GM15510 (cell line): ENCODE results near the gene PPP4R4.

Experiments used
- POLR2A ChIP-seq: IDR thresholded peaks from 3 replicates; pipeline ENCODE4 v1.6.1; 2011; ENCODE audit warnings: borderline replicate concordance; ENCODE audit not compliant: insufficient read length; ENCODE audit errors: extremely low read depth

PPP4R4 gene, protein sequence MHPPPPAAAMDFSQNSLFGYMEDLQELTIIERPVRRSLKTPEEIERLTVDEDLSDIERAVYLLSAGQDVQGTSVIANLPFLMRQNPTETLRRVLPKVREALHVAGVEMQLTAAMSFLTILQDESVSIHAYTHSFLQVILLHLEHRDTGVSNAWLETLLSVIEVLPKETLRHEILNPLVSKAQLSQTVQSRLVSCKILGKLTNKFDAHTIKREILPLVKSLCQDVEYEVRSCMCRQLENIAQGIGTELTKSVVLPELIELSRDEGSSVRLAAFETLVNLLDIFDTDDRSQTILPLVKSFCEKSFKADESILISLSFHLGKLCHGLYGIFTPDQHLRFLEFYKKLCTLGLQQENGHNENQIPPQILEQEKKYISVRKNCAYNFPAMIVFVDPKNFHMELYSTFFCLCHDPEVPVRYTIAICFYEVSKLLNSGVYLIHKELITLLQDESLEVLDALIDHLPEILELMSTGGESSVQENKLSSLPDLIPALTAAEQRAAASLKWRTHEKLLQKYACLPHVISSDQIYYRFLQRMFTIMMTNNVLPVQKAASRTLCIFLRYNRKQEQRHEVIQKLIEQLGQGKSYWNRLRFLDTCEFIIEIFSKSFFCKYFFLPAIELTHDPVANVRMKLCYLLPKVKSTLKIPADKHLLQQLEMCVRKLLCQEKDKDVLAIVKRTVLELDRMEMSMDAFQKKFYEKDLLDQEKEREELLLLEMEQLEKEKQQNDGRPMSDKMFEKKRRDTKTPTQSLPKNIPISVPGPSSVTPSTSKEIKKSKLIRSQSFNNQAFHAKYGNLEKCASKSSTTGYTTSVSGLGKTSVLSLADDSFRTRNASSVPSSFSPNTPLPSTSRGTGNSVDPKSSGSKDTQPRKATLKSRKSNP

DNA sequence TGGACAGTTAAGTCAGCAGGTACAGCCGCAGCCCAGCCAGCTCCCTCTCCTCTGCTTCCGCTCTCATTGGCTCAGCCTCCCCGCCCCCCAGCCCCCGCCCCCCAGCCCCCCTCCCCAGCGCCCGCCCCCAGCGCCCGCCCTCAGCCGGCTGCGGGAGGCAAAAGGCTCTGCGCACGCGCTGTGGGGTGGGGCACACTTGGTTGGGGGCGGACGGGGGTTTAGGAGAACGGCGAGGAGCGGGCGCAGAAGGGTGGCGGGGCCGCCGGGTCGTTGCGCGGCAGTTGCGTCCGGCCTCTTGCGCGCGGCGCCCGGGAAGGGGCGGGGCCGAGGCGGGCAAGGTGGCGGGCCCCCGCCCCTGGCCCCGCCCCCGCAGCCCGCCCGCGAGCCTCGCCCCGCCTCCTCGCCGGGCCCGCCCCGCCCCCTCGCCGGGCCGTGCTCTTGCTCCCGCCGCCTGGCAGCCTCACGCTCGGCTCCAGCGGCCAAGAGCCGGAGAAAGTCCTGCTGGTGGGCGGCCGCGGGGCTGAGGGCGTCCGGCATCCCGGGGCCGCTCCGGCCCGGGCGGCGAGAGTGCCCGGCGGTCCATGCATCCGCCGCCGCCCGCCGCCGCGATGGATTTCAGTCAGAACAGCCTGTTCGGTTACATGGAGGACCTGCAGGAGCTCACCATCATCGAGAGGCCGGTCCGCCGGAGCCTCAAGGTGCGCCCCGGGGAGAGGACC is at the start of gene PPP4R4:
Gene PPP4R4 (plus strand): TSS at position 438 of the 719 bp plus-strand sequence. CDS start 144 bp downstream, at position 582.
- no peak for TF ChIP-seq POLR2A

DNA sequence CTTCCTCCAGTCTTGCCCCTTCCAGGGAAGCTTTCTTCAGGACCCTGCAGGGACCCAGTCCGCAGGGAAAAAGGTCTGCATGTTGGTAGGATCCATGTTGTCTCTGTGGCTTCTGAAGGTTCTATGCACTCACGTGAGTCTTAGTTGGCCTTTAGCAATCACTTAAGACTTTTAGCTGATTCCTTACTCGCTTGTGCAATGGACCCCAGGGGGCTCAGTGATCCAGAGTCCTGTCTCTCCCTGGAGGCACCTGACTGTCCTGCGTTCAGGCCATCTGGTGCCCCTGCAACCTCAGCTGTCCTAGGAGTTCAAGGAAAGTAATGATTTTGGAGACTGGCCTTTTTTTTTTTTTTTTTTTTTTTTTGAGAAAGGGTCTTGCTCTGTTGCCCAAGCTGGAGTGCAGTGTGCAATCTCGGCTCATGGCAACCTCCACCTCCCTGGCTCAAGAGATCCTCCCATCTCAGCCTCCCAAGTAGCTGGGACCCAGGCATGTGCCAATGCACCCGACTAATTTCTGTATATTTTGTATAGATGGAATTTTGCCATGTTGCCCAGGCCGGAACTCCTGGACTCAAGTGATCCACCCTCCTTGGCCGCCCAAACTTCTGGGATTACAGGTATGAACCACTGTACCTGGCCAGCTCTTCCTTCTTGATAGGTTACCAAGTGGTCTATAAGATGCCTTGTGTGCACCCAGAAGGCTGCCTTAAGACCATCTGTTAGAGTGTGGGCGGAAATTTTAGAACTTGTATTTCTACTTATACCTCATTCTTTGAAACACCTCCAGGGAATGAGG is 49.3 kb upstream of the PPP4R4 start:
- no peak for TF ChIP-seq POLR2A

DNA sequence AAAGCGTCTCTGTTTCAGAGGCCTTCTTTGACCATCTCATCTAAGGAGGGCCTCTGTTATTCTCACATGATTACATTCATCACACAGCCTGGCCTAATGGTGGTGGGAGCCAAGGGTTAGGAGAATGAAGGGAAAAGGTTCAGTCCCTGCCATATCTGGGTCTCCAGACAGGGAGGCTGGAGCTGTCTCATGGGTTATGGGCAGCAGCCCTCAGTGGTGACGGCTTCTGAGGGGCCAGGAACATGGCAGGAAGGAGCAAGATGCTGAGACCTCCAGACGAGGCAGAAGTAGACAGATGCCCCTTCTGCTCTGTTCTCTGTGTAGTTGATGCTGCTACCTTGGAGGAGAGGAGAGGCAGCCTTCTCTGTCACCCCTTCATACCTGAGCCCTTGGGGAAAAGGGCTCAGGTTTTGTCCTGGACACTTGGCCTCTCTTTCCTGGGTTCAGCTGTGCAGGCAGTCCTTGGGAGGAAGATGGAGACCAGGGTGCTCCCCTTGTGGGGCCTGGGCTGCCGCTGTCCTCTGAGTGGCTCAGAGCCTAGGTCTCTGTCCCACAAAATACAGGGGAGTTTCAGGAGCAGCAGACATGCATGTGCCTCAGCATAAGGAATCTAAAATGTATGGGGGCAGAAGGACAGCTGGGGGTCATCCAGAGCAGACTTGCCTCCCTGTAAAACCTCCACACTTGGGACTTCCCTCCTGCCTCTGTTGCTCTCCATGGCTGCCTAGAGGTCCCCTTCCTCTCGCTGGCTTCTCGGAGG is 48.3 kb upstream of the PPP4R4 start:
- no peak for TF ChIP-seq POLR2A

DNA sequence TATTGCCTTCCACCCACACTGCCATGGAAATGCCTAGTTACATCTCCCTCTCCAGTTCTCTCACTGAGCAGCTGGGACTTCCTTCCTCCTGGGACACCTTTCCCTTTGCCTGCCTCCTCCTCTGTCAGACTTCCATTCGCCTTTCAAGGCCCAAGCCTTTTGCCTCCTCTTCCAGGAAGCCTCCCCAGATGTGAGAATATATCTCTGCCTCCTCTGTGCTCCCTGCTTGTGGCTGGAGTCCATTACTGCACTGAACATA is 47.8 kb upstream of the PPP4R4 start:
- TF ChIP-seq POLR2A, result no peak

DNA sequence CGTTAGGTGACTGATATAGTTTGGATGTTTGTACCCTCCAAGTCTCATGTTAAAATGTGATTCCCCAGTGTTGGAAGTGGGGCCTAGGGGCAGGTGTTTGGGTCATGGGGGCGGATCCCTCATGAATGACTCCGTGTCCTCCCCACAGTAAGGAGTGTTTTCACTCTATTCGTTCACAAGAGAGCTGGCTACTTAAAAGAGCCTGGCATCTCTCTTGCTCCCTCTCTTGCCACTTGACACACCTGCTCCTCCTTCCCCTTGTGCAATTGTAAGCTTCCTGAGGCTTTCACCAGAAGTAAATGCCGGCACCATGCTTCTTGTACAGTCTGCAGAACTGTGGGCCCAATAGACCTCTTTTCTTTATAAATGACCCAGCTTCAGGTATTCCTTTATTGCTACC is 47.3 kb upstream of the PPP4R4 start:
- no peak for TF ChIP-seq POLR2A

DNA sequence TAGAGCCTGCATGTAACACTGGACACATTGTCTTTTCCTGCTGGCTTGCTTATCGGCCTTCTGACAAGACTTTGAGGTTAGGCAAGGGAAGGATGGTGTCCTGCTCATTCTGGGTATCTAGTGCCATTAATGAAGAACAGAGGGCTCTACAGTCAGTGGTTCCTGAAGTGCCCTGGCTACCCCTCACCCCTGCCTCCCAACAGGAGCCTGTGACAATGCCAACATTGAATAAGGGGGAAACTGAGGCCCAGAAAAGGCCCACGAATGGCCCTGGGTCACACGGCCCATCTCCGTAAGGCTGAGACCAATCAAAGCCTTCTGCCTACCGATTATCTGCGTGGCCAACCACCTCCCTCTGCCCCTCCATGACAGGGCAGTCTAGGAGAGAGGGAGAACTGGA is 46.8 kb upstream of the PPP4R4 start:
- no peak for TF ChIP-seq POLR2A

DNA sequence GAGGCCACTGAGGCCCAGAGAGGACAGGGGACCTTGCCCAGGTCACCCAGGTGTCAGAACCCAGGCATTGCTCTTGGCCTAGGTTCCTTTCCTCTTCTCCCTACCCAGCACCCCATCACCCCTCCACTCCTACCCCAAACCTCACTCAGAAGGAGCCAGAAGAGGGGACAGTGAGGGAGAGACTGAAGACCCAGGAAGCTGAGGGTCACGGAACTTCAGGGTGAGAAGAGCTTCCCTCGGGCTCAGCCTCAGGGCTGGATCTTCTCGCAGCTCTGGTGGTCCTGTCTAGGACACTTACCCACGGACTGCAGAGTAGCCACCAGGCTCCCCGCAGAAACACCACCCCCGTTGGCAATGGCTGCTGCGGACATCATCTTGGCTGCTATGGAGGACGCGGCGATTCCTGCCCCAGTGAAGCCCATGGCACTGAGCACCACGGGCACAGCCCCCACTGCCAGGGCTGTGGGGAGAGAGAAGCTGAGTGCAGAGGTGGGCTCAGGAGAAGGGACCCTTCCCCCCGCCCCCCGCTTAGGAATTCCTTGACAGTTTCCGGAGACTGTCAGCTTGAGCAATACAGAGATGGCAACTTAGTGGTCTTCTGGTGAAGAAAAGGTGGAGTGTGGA is 45.8 kb upstream of the PPP4R4 start:
- TF ChIP-seq POLR2A, result no peak

DNA sequence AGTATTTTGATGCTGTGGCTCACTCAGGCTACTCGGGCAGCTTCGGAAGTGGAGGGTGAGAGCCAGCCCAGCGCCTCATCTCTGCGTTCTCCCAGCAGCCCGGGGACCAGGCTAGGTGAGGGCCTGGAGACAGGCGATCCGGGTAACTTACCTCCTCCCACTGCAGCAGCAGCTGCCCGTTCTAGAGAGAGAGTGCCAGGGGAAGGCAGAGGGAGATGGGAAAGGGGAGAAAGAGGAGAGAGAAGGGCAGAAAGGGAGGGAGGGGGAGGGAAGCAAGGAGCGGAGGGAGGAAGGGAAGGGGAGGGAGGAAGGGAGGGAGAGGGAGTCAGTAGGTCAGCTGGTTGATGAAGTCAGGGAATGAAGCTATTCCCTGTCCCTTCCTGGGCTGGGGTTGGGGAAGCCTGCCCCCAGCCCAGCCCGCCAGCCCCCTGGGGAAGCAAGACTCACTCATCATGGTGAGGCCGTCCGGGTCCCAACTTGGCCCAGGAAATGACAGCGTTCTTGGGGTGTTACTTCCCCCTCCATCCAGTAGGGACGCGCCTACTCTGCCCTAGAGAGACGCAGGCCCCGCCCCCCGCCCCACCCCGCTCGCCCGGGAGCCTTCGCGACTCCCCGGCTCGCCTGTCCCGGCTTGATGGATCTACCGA is 44.9 kb upstream of the PPP4R4 start, which contains the start of gene IFI27L2:
Gene IFI27L2 (minus strand): TSS at position 494 of the 647 bp plus-strand sequence. CDS start 40 bp downstream, at position 454.
- peak; percentile 74 for TF ChIP-seq POLR2A

DNA sequence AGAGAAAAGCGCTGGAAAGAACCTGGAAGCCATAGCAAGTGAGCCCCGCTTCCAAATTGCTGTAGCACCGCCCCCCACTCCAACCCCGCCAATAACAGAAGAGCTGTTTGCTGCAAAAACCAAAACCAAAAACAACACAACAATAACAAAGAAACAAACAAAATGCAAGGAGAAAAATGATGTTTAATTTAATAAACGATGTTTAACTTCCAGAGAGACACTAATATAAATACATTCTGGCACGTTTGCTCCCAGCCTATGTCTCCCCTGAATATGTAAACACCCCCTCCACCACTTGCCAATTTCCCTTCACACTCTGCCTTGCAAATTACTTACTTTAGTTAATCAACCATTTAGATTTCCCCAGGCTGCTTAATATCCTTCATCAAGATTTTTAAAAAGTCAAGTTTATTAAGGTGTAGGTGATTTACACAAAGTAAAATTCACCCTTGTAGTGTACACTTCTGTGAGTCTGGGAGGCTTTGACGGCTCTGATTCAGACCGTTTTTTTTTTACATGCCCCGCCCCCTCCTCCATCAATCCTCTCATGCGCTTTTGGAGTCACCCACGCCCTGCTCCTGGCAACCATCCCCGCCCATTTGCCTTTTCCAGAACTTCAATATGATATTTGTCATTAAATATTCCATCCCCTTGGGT is 44.2 kb upstream of the PPP4R4 start:
- TF ChIP-seq POLR2A, result no peak

DNA sequence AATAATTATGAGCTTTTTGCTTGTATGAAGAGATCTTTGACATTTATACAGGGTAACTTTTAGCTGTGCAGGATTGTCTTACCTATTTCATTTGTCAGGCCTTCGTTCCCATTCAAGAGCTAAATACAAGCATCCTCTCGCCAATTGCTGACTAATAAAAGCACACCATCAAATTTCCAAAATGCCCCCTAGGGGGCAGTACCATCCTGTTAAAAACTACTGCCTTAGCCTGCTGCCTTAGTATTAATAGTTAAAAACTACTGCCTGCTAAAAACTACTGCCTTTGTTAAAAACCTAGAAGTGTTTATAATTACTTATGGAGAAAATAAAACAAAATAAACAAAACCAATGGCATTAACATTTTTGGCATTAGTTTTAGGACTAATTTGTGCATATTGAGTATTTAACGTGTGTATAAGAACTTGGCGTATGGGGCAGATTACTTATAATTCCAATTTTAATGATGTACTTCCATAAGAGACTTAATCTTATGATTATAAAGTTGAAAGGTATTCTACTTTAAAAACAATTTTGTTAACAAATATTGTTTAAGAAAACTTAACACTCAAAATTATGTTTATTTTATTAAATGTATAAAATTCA is 41.7 kb upstream of the PPP4R4 start:
- no peak for TF ChIP-seq POLR2A

DNA sequence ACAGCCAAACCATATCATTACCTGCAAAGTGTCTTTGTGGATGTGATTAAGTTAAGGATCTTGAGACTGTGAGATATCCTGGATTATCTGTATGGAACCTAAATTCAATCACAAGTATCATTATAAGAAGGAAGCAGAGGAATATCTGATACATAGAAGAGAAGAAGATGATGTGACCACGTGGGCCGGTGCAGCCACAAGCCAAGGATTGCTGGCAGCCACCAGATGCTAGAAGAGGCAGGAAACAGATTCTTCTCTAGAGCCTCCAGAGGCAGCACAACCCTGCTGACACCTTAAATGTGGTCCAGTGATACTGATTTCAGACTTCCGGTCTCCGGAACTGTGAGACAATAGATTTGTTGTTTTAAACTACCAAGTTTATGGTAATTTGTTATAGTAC is 38.6 kb upstream of the PPP4R4 start:
- TF ChIP-seq POLR2A, result no peak

DNA sequence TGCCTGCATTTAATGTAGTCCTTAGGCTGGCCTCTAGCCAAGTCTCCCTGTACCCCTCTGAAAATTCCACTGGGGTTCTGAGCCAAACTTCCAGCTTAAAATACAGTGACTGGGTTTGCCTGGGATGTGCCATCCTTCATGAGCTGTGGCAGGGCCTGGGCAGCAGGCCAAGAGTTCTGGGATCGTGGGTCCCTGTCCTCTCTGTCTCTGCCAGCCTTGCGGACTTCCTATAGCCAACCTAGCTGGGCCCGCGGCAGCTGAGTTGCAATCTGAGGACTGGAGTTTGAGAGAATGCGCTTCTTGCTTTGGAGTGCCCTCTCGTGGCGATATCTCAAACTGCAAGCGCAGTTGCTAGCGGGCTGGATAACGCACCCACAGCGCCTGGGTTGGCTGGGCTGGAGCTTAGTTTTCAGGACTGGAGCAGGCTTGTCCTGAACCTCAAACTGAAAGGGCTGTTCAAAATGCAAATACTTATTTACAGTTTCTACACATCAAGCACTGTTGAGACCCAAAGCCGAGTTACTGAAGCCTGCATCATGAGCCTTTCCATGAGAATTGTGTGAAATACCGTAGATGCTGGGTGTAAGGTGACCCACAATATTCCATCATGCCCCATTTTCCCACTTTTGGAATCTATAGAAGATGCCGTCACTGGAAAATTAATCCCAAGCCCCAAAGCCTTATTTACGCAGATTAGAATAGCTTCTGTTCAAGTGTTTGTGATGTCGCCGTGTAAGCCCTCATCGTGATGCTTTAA is 37.4 kb upstream of the PPP4R4 start:
- no peak for TF ChIP-seq POLR2A

DNA sequence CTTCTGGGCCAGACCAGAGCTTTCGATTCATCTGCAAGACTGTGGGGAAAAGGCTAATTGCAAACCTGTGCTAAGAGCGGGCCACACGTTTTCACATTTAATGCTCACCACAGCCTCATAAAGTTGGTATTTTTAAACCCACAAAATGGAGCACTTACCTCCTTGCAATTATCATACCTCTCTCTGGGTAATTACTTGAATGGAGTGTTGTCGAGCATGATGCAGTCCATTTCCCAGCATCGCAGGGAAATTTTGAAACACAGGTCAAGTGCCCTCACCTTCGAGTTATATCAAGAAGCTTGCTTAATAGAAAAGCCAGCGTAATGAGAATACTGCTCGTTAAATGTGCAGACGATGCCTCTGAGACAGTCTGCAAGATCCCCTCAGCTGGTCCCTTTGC is 35.9 kb upstream of the PPP4R4 start:
- TF ChIP-seq POLR2A, result no peak
